ENCODE measurements around the gene FAM117B. TPM values are rescaled to one million over a fixed set of nuclear protein-coding genes. Genes with fewer than 3 reads are reported as not detected.

Gene FAM117B
- polyA plus RNA-seq, 4 donors, result 1.4 to 15.0 (median 3.1) TPM

DNA sequence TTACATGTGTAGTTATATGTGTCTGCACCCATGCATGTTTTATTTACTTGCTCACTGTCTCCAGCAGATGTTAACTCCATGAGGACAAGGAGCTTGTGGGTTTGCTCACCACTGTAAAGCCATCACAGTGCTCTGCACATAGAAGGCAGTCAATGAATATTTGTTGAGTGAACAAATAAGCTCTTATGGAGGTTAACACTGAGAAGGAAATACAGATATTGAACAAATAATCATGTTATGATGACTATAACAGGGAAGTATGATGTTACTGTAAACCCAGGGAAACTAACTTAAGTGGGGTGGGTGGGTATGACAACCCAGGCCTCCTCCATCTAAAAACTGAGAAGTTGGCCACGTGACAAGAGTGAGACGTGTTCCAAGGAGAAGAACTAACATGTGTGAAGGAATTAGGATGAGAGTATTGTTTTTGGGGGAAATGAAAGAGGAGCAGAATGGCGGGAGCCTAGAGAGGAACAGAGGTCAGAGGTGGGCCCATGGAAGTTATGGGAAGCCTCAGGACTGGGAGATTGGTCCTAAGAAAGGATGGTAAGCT lies 6.0 kb upstream of the FAM117B start:
- Histone ChIP-seq H3K4me3 (ENCODE audit: low read depth in 1 of 3, low read length in 3 of 3) (no peak overlapping the region), H3K36me3 (ENCODE audit: control insufficient read depth in 3 of 3, insufficient read depth in 2 of 3, low read depth in 1 of 3, low read length in 3 of 3) (no peaks in the 10 kb centered on the region), H3K9me3 (ENCODE audit: control insufficient read depth in 2 of 2, insufficient read depth in 1 of 2, low read depth in 1 of 2, low read length in 1 of 2) (no peaks in the 10 kb centered on the region), H3K4me1 (ENCODE audit: control insufficient read depth in 3 of 3, insufficient read depth in 2 of 3, low read depth in 1 of 3, low read length in 2 of 3) (peaks cover 0 to 6% (median 0%) of the 10 kb centered on the region in 3 donors), H3K27ac (ENCODE audit: low read depth in 1 of 3, low read length in 2 of 3) (no peak overlapping the region), H3K27me3 (ENCODE audit: control insufficient read depth in 3 of 3, insufficient read depth in 3 of 3, low read length in 3 of 3) (no peaks in the 10 kb centered on the region)
- FAIRE-seq (no peak), DNase-seq (no peak)
- 86 to 92% (median 88%) methylated on average over 3 of the region's 3 CpGs for WGBS, 3 donors

DNA sequence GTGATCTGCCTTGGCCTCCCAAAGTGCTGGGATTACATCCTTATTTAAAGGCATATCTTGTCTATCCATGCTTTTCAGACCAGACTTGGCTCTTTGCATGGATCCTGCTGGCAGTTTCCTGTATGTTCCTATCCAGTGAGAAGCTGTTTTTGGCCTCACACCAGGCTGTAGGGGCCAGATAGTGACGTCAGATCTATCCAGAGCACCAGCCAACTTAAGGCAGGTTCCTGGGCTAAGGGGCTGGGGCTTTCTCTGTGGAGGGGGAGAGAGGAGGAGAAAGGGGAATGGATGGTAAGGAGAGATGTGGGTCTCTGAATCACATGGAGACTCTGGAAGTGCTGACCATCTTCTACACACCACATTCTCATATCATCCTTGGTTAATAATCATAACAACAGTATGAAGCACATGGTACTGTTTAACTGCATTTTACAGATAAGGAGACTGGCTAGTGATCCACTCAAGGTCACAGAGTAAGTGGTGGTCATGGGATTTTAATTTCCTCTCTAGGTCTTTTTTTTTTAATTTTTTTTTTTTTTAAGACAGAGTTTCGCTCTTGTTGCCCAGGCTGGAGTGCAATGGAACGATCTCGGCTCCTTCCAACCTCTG lies 2.0 kb upstream of the FAM117B start:
- Histone ChIP-seq H3K4me3 (ENCODE audit: low read depth in 1 of 3, low read length in 3 of 3) (no peak overlapping the region), H3K27ac (ENCODE audit: low read depth in 1 of 3, low read length in 2 of 3) (peak overlapping the region in 1 of 3 donors; percentile 24), H3K4me1 (ENCODE audit: control insufficient read depth in 3 of 3, insufficient read depth in 2 of 3, low read depth in 1 of 3, low read length in 2 of 3) (peaks cover 0 to 16% (median 0%) of the 10 kb centered on the region in 3 donors), H3K36me3 (ENCODE audit: control insufficient read depth in 3 of 3, insufficient read depth in 2 of 3, low read depth in 1 of 3, low read length in 3 of 3) (no peaks in the 10 kb centered on the region), H3K9me3 (ENCODE audit: control insufficient read depth in 2 of 2, insufficient read depth in 1 of 2, low read depth in 1 of 2, low read length in 1 of 2) (no peaks in the 10 kb centered on the region), H3K27me3 (ENCODE audit: control insufficient read depth in 3 of 3, insufficient read depth in 3 of 3, low read length in 3 of 3) (no peaks in the 10 kb centered on the region)
- DNase-seq, result peak in 1 of 2 donors; percentile 33
- no peak for FAIRE-seq
- WGBS, 3 donors, result 84 to 86% (median 86%) methylated on average over 4 of the region's 4 CpGs

DNA sequence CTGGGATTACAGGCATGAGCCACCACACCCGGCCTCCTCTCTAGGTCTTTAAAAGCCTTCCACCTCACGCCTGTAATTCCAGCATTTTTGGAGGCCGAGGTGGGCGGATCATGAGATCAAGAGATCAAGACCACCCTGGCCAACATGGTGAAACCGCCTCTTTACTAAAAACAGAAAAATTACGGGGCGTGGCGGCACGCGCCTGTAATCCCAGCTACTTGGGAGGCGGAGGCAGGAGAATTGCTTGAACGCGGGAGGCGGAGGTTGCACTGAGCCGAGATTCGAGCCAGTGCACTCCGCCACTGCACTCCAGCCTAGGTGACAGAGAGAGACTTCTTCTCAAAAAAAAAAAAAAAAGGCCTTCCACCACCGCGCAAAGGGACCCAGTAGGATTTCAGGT lies 1.3 kb upstream of the FAM117B start:
- DNase-seq (no peak), FAIRE-seq (no peak)
- Histone ChIP-seq H3K4me1 (ENCODE audit: control insufficient read depth in 3 of 3, insufficient read depth in 2 of 3, low read depth in 1 of 3, low read length in 2 of 3) (peaks cover 0 to 21% (median 0%) of the 10 kb centered on the region in 3 donors), H3K9me3 (ENCODE audit: control insufficient read depth in 2 of 2, insufficient read depth in 1 of 2, low read depth in 1 of 2, low read length in 1 of 2) (no peaks in the 10 kb centered on the region), H3K36me3 (ENCODE audit: control insufficient read depth in 3 of 3, insufficient read depth in 2 of 3, low read depth in 1 of 3, low read length in 3 of 3) (no peaks in the 10 kb centered on the region), H3K27me3 (ENCODE audit: control insufficient read depth in 3 of 3, insufficient read depth in 3 of 3, low read length in 3 of 3) (no peaks in the 10 kb centered on the region), H3K27ac (ENCODE audit: low read depth in 1 of 3, low read length in 2 of 3) (no peak overlapping the region), H3K4me3 (ENCODE audit: low read depth in 1 of 3, low read length in 3 of 3) (no peak overlapping the region)
- 96 to 98% (median 98%) methylated on average over 19 of the region's 19 CpGs for WGBS, 3 donors

DNA sequence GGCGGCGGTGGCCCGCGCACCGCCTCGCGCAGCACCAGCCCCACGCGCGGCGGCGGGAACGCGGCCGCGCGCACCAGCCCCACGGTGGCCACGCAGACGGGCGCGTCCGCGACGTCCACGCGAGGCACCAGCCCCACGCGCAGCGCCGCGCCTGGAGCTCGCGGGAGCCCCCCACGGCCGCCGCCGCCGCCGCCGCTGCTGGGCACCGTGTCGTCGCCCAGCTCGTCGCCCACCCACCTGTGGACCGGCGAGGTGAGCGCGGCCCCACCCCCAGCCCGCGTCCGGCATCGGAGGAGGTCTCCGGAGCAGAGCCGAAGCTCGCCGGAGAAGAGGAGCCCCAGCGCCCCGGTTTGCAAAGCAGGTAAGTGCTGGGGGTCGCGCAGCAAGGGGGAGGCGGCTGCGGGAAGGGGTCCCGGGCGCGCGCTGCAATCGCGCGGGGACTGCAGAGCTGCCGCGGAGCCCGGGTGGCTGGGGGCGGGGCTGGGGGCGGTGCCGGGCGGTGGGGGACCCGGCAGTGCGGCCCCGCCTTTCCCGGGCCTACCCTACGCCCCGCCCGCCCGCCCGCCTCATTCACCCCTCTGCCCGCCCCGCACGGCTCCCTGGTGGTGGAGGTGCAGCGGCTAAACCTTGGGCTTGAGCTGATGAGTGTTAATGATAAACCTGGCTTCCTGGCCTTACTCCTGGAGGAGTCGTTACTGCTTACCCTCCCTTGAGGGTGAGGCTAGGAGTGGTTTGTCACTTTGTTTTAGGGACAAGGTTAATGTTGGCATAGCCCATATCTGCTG lies 851 bp downstream of the FAM117B start:
- Histone ChIP-seq H3K4me1 (ENCODE audit: control insufficient read depth in 3 of 3, insufficient read depth in 2 of 3, low read depth in 1 of 3, low read length in 2 of 3) (peaks cover 0 to 27% (median 0%) of the 10 kb centered on the region in 3 donors), H3K27ac (ENCODE audit: low read depth in 1 of 3, low read length in 2 of 3) (peak overlapping the region; percentile 91 to 97 (median 91)), H3K4me3 (ENCODE audit: low read depth in 1 of 3, low read length in 3 of 3) (peak overlapping the region; percentile 90 to 99 (median 97)), H3K27me3 (ENCODE audit: control insufficient read depth in 3 of 3, insufficient read depth in 3 of 3, low read length in 3 of 3) (no peaks in the 10 kb centered on the region), H3K36me3 (ENCODE audit: control insufficient read depth in 3 of 3, insufficient read depth in 2 of 3, low read depth in 1 of 3, low read length in 3 of 3) (no peaks in the 10 kb centered on the region), H3K9me3 (ENCODE audit: control insufficient read depth in 2 of 2, insufficient read depth in 1 of 2, low read depth in 1 of 2, low read length in 1 of 2) (no peaks in the 10 kb centered on the region)
- 0 to 1% (median 1%) methylated on average over 37 to 92 of the region's 92 CpGs for WGBS, 3 donors
- FAIRE-seq (no peak), DNase-seq (peak; percentile 94 to 98)

DNA sequence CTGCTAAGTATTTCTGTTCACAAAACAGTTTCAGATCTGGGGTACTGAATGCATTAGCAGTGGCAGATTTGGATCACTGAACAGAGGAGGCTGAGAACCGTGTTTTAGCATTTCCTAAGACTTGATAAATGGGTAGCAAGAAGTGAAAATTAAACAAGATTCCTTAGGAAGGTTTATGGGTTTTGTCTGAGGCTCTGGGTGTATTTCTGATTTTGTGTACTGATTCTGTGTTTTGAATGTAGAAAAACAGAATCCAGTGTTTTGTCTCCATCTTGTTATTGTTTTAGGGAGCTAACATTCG lies 1.4 kb downstream of the FAM117B start:
- WGBS, 3 donors, result 1 to 3% (median 2%) methylated on average over 2 of the region's 2 CpGs
- H3K27me3 ChIP-seq (ENCODE audit: control insufficient read depth in 3 of 3, insufficient read depth in 3 of 3, low read length in 3 of 3), result no peaks in the 10 kb centered on the region
- DNase-seq, result no peak
- H3K36me3 ChIP-seq (ENCODE audit: control insufficient read depth in 3 of 3, insufficient read depth in 2 of 3, low read depth in 1 of 3, low read length in 3 of 3), result no peaks in the 10 kb centered on the region
- no peak for FAIRE-seq
- peak overlapping the region; percentile 29 to 99 (median 44) for H3K4me3 ChIP-seq (ENCODE audit: low read depth in 1 of 3, low read length in 3 of 3)
- H3K27ac ChIP-seq (ENCODE audit: low read depth in 1 of 3, low read length in 2 of 3), result peak overlapping the region; percentile 91 to 97 (median 91)
- H3K9me3 ChIP-seq (ENCODE audit: control insufficient read depth in 2 of 2, insufficient read depth in 1 of 2, low read depth in 1 of 2, low read length in 1 of 2), result no peaks in the 10 kb centered on the region
- peaks cover 0 to 27% (median 0%) of the 10 kb centered on the region in 3 donors for H3K4me1 ChIP-seq (ENCODE audit: control insufficient read depth in 3 of 3, insufficient read depth in 2 of 3, low read depth in 1 of 3, low read length in 2 of 3)

DNA sequence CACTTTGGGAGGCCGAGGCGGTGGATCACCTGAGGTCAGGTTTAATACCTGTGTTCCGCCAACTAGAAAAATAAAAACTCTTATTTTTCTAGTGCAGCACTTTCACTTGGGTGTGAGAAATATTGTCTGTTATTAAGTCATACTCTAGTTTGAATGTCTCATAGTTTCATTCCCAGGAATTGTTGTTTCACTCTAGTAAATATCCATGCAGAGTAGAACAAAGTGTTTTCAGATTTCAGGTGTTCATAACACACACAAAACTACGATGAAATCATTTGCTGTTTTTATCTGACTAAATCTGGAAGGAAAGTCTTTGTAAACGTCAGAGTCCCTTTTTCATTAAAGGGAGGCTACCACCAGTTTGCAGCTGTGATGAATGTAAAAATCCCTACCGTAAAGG lies 4.0 kb downstream of the FAM117B start:
- Histone ChIP-seq H3K36me3 (ENCODE audit: control insufficient read depth in 3 of 3, insufficient read depth in 2 of 3, low read depth in 1 of 3, low read length in 3 of 3) (no peaks in the 10 kb centered on the region), H3K4me3 (ENCODE audit: low read depth in 1 of 3, low read length in 3 of 3) (no peak overlapping the region), H3K27me3 (ENCODE audit: control insufficient read depth in 3 of 3, insufficient read depth in 3 of 3, low read length in 3 of 3) (no peaks in the 10 kb centered on the region), H3K4me1 (ENCODE audit: control insufficient read depth in 3 of 3, insufficient read depth in 2 of 3, low read depth in 1 of 3, low read length in 2 of 3) (peaks cover 0 to 21% (median 3%) of the 10 kb centered on the region in 3 donors), H3K27ac (ENCODE audit: low read depth in 1 of 3, low read length in 2 of 3) (peak overlapping the region in 1 of 3 donors; percentile 88), H3K9me3 (ENCODE audit: control insufficient read depth in 2 of 2, insufficient read depth in 1 of 2, low read depth in 1 of 2, low read length in 1 of 2) (no peaks in the 10 kb centered on the region)
- WGBS, 3 donors, result 26 to 60% (median 47%) methylated on average over 6 of the region's 6 CpGs
- FAIRE-seq (no peak), DNase-seq (no peak)

DNA sequence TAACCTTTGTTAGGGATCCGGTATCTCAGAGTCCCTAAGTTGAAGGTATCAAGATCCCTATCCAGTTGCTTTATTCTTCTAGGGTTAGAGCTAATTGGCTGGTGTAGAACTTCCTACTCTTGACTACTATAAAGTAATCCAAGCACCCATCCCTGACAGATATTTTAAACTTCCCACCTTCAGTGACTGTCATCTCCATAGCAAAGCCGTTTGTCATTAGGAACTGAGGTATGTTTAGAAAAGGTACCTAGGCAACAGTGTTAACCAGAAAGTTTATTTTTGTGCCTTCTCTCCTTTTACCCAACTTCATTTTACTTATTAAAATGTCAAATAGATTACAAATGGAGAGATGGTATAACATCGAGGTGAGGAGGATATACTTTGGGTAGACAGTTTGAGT lies 4.5 kb downstream of the FAM117B start:
- Histone ChIP-seq H3K27ac (ENCODE audit: low read depth in 1 of 3, low read length in 2 of 3) (no peak overlapping the region), H3K4me1 (ENCODE audit: control insufficient read depth in 3 of 3, insufficient read depth in 2 of 3, low read depth in 1 of 3, low read length in 2 of 3) (peaks cover 0 to 18% (median 4%) of the 10 kb centered on the region in 3 donors)
- DNase-seq, result peak in 1 of 2 donors; percentile 10

DNA sequence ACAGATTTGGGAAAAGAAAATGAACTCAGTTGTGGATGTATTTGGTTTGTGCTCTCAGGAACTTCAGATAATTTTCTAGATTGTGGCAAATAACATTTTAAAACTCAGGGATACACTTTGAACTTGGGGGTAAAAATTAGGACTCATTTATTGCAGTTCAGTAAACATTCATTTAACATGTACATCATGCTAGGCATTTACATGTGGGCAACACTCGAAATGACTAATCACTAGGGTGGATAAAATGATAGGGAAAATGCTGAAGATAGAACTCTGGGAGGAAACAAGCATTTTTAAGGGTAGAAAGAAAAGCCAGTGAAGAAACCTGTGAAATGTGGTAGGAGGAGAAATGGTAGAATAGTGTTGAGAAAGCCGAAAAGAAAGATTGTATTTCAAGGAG lies 7.8 kb downstream of the FAM117B start:
- peak overlapping the region; percentile 46 to 73 (median 52) for H3K27ac ChIP-seq (ENCODE audit: low read depth in 1 of 3, low read length in 2 of 3)
- H3K9me3 ChIP-seq (ENCODE audit: control insufficient read depth in 2 of 2, insufficient read depth in 1 of 2, low read depth in 1 of 2, low read length in 1 of 2), result no peaks in the 10 kb centered on the region
- no peaks in the 10 kb centered on the region for H3K27me3 ChIP-seq (ENCODE audit: control insufficient read depth in 3 of 3, insufficient read depth in 3 of 3, low read length in 3 of 3)
- WGBS, 3 donors, result 4 to 37% (median 18%) methylated on average over 2 of the region's 2 CpGs
- H3K4me3 ChIP-seq (ENCODE audit: low read depth in 1 of 3, low read length in 3 of 3), result no peak overlapping the region
- DNase-seq (peak; percentile 36 to 53), FAIRE-seq (no peak)
- H3K4me1 ChIP-seq (ENCODE audit: control insufficient read depth in 3 of 3, insufficient read depth in 2 of 3, low read depth in 1 of 3, low read length in 2 of 3), result peaks cover 0 to 13% (median 4%) of the 10 kb centered on the region in 3 donors
- no peaks in the 10 kb centered on the region for H3K36me3 ChIP-seq (ENCODE audit: control insufficient read depth in 3 of 3, insufficient read depth in 2 of 3, low read depth in 1 of 3, low read length in 3 of 3)

More for the DNA sequence above, 4.5 kb downstream of the FAM117B start:
- WGBS, 3 donors, result 30 to 67% (median 50%) methylated on average over 3 of the region's 3 CpGs
- H3K36me3 ChIP-seq (ENCODE audit: control insufficient read depth in 3 of 3, insufficient read depth in 2 of 3, low read depth in 1 of 3, low read length in 3 of 3), result no peaks in the 10 kb centered on the region
- no peak overlapping the region for H3K4me3 ChIP-seq (ENCODE audit: low read depth in 1 of 3, low read length in 3 of 3)
- H3K27me3 ChIP-seq (ENCODE audit: control insufficient read depth in 3 of 3, insufficient read depth in 3 of 3, low read length in 3 of 3), result no peaks in the 10 kb centered on the region
- H3K9me3 ChIP-seq (ENCODE audit: control insufficient read depth in 2 of 2, insufficient read depth in 1 of 2, low read depth in 1 of 2, low read length in 1 of 2), result no peaks in the 10 kb centered on the region
- no peak for FAIRE-seq

Measured in small intestine (tissue), 7 donors.